NCI-H1694 (cell line): ENCODE data around the gene HIBCH.
"Not testable (repeated sequence)": the region's sequence is repeated elsewhere in the genome, so short reads cannot be mapped to it uniquely, and the experiment has no call there.

Source experiments
- DNase-seq: peaks from one replicate; lab custom pipeline; 2025; lab: John Stamatoyannopoulos, UW

The HIBCH gene

DNA sequence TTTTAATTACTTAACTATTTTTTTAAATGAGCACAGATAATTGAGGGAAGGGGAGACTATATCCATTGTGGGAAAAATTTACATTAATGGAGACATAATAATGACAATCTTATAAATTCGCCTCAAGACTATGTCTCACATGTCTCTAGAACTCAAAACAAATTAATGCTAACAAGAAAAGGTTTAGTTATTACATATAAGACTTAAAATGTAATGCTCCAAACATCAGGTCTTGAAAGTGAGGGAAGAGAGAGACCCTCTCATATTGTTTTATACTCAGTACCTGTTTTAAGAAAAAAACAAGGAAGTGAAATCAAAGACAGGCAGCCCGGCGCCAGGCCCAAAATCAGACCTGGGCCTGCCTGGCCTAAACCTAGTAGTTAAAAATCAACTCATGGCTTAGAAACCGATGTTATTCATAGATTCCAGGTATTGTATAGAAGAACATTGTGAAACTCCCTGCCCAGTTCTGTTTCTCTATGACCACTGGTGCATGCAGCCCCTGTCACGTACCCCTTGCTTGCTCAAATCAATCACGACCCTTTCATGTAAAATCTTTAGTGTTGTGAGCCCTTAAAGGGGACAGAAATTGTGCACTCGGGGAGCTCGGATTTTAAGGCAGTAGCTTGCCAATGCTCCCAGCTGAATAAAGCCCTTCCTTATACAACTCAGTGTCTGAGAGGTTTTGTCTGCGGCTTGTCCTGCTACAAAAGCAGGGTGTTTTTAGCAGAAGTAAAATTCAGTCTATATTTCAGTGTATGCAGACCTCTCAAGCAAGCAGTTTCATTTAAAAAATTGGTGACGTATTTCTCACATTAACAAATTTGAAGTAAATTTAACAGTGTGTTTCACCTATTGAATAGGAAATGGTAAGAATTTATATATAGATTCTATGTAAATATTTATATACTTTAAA is 161.8 kb downstream of the HIBCH start:
- not testable (repeated sequence) for DNase-seq

DNA sequence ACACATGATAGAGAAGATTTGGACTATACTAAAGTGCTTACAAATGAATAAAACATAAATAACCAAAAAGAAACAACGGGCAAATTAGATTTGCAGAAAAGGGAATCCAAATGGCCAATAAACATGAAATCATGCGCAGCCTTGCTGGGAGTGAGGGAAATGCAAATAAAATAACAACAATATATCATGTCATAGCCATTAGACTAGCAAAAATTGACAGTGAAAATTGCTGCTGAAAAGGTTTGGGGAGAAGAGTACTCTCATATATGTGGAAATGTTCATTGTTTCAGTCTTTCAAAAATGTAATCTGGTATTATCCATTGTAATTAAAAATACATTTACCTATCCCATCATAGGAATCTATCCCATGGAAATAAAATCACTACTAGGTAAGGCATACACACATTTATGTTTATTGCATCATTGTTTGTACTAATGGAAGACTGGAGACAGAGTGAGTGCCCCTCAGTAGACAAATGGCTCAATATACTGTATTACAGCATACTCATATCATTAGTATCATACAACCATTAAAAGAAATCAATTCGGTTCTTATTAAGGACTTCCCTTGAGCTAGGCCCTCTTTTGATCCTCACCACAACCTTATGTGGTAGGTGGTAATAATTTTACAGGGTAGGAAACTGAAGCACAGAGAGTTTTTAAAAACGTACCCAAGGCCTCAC is 163.0 kb downstream of the HIBCH start:
- no peak for DNase-seq
